Ishikawa (cell line): Measurements from ENCODE around the gene SYNE1.

Experiments
- CEBPB ChIP-seq: IDR thresholded peaks from 2 replicates; pipeline ENCODE4 v1.6.1; 2012
- CREB1 ChIP-seq: IDR thresholded peaks from 2 replicates; pipeline ENCODE4 v1.6.1; 2012; ENCODE audit warnings: low read depth
- EGR1 ChIP-seq: IDR thresholded peaks from 2 replicates; pipeline ENCODE4 v1.6.1; 2012
- EP300 ChIP-seq: IDR thresholded peaks from 2 replicates; pipeline ENCODE4 v1.6.1; 2012; ENCODE audit warnings: borderline replicate concordance
- FOXM1 ChIP-seq: IDR thresholded peaks from 2 replicates; pipeline ENCODE4 v1.6.1; 2012; ENCODE audit warnings: low read depth, borderline replicate concordance
- NFIC ChIP-seq: IDR thresholded peaks from 2 replicates; pipeline ENCODE4 v1.6.1; 2012
- RAD21 ChIP-seq: IDR thresholded peaks from 2 replicates; pipeline ENCODE4 v1.6.1; 2012; ENCODE audit warnings: low read depth
- TAF1 ChIP-seq: IDR thresholded peaks from 2 replicates; pipeline ENCODE4 v1.6.1; 2012; ENCODE audit warnings: low read depth, mild to moderate bottlenecking
- TCF12 ChIP-seq: IDR thresholded peaks from 2 replicates; pipeline ENCODE4 v1.6.1; 2012; ENCODE audit warnings: low read depth
- TEAD4 ChIP-seq: IDR thresholded peaks from 2 replicates; pipeline ENCODE4 v1.6.1; 2012
- YY1 ChIP-seq: IDR thresholded peaks from 2 replicates; pipeline ENCODE4 v1.6.1; 2012; ENCODE audit warnings: low read depth
- ZBTB7A ChIP-seq: IDR thresholded peaks from 2 replicates; pipeline ENCODE4 v1.6.1; 2012; ENCODE audit warnings: low read depth
- TF ChIP-seq, protein P1 (sequence below): IDR thresholded peaks from 2 replicates; pipeline ENCODE4 v1.6.1; 2012; ENCODE audit warnings: low read depth, mild to moderate bottlenecking
- TF ChIP-seq, protein P2 (sequence below): IDR thresholded peaks from 2 replicates; pipeline ENCODE4 v1.6.1; 2012
- TF ChIP-seq, protein P3 (sequence below): IDR thresholded peaks from 2 replicates; pipeline ENCODE4 v1.6.1; 2012

The SYNE1 gene

DNA sequence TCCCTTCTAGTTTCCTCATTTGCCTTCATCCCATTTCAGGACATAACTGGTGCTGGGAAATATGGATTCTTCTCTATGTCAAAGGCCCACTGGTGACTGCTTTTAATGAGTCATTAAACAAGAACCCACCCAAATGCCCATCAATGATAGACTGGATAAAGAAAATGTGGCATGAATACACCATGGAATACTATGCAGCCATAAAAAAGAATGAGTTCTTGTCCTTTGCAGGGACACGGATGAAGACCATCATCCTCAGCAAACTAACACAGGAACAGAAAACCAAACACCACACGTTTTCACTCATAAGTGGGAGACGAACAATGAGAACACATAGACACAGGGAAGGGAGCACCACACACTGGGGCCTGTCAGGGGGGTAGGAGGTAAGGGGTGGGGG is 518.9 kb downstream of the SYNE1 start:
- TF ChIP-seq, protein P1, sequence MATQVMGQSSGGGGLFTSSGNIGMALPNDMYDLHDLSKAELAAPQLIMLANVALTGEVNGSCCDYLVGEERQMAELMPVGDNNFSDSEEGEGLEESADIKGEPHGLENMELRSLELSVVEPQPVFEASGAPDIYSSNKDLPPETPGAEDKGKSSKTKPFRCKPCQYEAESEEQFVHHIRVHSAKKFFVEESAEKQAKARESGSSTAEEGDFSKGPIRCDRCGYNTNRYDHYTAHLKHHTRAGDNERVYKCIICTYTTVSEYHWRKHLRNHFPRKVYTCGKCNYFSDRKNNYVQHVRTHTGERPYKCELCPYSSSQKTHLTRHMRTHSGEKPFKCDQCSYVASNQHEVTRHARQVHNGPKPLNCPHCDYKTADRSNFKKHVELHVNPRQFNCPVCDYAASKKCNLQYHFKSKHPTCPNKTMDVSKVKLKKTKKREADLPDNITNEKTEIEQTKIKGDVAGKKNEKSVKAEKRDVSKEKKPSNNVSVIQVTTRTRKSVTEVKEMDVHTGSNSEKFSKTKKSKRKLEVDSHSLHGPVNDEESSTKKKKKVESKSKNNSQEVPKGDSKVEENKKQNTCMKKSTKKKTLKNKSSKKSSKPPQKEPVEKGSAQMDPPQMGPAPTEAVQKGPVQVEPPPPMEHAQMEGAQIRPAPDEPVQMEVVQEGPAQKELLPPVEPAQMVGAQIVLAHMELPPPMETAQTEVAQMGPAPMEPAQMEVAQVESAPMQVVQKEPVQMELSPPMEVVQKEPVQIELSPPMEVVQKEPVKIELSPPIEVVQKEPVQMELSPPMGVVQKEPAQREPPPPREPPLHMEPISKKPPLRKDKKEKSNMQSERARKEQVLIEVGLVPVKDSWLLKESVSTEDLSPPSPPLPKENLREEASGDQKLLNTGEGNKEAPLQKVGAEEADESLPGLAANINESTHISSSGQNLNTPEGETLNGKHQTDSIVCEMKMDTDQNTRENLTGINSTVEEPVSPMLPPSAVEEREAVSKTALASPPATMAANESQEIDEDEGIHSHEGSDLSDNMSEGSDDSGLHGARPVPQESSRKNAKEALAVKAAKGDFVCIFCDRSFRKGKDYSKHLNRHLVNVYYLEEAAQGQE, result no peak
- no peak for TF ChIP-seq CEBPB
- TF ChIP-seq RAD21, result no peak
- no peak for TF ChIP-seq NFIC

DNA sequence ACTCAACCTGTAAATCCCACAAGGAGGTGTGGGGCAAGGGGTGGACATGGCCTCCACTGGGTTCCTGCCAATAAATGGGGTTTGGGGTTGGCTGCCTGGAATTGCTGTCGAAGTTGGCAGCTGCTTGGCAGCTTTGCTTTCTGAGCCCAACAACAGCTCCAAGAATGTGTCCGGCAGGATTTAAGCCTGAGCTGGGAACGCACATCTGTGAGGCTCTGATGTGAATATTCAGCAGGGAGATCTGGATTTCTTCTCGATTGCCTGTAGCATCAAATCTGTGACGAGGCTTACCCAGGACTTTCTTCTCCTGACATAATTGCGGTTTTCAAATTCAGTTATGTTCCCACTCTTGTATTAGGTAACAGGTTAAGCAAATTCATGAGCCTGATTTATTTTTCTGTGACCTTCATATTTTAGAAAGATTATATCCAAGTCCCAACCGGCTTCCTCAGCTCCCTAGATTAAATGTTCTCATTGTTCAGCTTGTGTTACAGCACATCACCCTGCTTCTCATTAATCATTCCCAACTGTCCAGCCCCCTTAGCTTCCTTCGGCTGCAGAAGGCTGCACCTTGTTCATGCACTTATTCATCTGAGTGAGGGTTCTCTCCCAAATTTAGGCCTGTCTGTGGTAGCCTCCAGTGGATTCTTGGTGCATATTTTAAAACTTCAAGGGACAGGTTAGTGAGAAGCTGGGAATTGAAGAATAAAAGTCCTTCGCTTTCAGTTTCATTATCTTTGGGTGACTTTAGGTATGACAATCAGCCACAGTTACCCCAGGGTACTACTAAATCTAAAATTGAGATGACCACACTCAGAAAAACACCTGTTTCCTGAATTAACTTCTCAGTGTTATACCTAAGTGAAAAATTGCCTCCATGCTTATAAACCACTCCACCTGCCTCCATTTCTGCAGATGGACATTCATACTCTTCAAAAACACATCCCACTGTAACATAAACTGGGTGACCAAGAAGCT is 519.7 kb downstream of the SYNE1 start:
- TF ChIP-seq TEAD4, result no peak
- TF ChIP-seq, protein P1, result no peak
- TF ChIP-seq, protein P2, sequence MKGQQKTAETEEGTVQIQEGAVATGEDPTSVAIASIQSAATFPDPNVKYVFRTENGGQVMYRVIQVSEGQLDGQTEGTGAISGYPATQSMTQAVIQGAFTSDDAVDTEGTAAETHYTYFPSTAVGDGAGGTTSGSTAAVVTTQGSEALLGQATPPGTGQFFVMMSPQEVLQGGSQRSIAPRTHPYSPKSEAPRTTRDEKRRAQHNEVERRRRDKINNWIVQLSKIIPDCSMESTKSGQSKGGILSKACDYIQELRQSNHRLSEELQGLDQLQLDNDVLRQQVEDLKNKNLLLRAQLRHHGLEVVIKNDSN, result no peak
- no peak for TF ChIP-seq CREB1
- no peak for TF ChIP-seq EGR1
- TF ChIP-seq EP300, result no peak
- no peak for TF ChIP-seq ZBTB7A
- no peak for TF ChIP-seq NFIC
- no peak for TF ChIP-seq TAF1
- TF ChIP-seq YY1, result no peak
- TF ChIP-seq RAD21, result no peak
- no peak for TF ChIP-seq CEBPB
- TF ChIP-seq, protein P3, sequence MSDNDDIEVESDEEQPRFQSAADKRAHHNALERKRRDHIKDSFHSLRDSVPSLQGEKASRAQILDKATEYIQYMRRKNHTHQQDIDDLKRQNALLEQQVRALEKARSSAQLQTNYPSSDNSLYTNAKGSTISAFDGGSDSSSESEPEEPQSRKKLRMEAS, result no peak
- TF ChIP-seq FOXM1, result no peak

- TF ChIP-seq RAD21 (no peak), TCF12 (no peak), NFIC (no peak), TEAD4 (no peak), YY1 (no peak), FOXM1 (no peak), ZBTB7A (no peak)
- TF ChIP-seq, protein P2, result no peak
- TF ChIP-seq, protein P3, result no peak
- TF ChIP-seq, protein P1, result no peak
Observed at GRCh38 chr6:152112491-152113261, 524.5 kb downstream of the SYNE1 start.
